HG03521 (cell line): ENCODE data around the gene NPHP1.
"Not testable (repeated sequence)": the region's sequence is repeated elsewhere in the genome, so short reads cannot be mapped to it uniquely, and the experiment has no call there.

Experiments used
- ATAC-seq: cut with Tn5 transposase; IDR thresholded peaks from one replicate; pipeline ENCODE4 v1.9.1; 2021; ENCODE audit warnings: mild to moderate bottlenecking, moderate library complexity; ENCODE audit not compliant: unreplicated experiment

The NPHP1 gene

GRCh38 chr2:110105183-110105582, 99.6 kb downstream of the NPHP1 start:
- ATAC-seq: no peak

DNA sequence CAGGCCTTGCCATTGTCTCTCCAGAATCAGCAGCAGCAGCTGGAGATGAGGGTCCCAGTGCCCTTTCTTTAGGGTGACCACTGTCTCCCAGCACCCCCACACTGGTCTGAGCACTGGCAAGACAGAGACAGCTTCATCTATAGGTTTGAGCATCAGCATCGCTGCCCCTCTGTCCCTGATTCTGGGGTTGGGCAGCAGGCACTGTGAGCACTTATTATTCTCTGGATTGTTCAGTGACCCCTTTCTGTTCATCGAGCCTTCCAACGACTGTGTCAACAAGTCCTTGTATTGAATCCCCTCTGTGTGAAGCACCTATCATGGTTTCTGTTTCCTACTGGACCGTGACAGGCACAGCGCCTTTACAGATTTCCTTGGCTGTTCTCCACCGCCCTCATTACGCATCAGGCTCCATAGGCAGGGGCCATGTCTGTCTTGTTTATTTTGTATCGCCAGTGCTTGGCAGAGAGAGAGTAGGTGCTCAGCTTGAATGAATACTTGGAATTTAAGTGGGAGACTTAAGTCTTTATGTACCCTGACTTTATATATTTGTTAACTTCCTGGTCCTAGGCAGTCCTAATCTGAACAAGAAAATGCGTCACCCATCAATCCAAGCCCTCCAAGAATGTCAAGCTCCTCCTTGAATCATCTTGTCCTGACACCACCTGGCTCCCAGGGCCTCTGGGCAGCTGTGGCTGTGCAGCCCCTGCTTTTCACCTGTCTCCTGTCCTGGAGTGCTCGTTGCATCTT, 100.6 kb downstream of the NPHP1 start:
- no peak for ATAC-seq

DNA sequence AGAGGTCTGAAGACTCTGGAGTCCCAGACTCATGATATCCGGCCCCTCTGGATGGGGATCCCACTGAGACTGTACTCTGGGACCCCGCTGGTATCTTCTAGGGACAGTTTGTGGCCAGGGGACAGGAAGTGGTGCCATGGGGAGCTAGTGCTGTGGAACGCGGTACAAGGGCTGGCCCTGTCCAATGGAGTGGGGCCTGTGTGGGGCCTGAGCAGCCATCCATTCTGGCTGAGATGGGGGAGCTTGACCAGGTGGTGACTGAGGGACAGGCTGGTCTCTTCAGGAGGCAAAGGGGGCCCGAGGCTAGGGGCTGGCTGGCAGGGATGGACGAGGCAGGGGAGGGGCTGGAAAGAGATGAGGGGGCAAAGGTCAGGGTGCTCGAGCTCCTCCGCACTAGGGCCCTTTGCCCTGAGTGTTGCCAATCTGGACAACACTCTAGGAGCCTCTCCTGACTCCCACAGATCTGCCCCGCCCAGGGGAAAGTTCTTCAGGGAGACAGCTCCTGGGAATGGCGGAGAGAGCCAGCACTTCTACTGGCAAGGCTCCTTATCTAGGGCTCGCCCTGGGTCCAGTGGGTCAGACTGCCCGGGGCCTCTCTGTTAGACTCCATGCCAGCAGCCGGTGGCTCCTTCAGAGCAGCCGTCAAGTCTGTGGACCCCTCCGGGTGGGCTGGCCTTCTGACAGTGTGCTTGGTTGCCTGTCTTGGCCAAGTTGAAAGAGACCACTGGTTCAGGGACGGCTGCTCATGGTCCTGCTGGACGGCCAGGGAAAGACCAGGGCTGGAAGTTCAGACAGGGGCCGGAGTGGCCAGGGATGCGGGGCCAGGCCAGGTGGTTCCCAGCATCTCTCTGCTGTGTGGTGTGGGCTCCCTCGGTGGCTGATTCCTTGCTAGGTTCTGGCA, 101.5 kb downstream of the NPHP1 start:
- no peak for ATAC-seq

GRCh38 chr2:110101901-110102803, 102.7 kb downstream of the NPHP1 start:
- ATAC-seq: no peak

- no peak for ATAC-seq
Observed at GRCh38 chr2:110101280-110101844, 103.5 kb downstream of the NPHP1 start.

DNA sequence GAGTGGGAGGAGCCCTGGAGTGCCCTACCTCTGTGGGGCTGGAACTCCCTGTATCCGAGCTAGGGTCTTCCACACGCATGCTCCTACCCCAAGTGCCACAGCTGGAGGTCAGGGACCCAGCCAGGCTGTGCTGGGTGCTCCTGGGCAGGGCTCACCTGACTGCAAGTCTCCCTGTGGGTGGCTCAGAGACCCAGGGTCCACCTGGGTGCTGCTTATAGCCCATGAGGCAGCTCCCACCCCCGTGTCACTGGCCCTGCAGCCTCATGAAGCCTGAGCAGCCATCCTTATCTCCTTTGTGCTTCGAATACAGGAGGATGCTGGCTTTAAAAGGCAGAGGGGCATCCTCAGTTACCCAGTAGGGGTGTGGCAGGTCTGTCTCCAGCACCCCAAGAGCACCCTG, 103.9 kb downstream of the NPHP1 start:
- ATAC-seq: not testable (repeated sequence)

- ATAC-seq: no peak
Observed at GRCh38 chr2:110100480-110100879, 104.3 kb downstream of the NPHP1 start.

GRCh38 chr2:110099471-110100225, 105.2 kb downstream of the NPHP1 start:
- ATAC-seq: no peak

DNA sequence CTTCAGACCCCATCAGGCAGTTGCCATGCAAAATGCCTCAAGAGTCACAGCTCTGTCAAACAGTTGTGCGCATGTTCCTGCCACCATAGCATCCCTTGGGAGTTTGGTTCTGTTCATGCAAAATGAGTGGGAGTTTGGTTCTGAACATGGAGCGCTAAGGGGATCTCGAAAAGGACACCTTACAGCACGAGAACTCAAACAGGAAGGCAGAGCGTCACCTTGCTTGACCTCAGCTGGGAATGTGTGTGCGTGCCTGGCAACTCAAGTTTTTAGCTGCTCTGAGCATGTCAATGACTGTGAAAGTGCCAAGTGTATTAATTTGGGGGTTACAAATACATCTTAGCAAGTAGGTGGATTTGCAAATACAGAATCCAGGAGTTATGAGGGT, 105.8 kb downstream of the NPHP1 start:
- ATAC-seq: no peak

DNA sequence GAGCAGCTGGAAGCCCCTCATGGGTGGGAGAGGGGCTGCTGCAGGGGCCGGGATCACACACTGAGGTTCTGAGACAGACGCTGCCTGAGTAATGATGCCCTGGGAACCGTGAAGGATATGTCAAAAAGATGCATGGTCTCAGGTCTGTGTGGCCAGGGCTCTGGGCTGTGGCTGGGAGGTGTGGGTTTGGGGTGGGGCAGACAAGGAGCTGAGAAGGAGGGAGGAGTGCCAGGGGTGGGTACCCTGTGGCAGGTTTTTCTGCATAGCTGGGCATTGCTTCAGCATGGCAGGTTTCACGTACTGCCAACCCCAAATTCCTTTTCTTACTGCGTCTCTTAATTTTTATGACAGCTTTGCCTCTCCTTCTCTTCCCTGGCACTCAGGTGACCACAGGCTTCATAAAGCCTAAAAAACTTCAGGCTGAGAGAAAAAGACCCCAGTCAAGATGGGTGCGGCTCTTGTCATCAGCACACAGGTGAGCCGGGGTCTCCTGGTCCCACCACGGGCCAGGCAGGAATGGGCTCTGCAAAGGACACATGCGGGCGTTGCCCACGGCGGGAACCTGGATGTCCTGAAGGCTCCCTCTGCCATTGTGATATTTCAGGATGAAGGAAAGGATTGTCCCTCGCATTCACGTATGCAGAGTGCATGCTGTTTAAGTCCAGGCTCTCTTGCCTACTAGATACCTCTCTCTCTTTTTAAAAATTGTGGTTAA, 107.2 kb downstream of the NPHP1 start:
- no peak for ATAC-seq

DNA sequence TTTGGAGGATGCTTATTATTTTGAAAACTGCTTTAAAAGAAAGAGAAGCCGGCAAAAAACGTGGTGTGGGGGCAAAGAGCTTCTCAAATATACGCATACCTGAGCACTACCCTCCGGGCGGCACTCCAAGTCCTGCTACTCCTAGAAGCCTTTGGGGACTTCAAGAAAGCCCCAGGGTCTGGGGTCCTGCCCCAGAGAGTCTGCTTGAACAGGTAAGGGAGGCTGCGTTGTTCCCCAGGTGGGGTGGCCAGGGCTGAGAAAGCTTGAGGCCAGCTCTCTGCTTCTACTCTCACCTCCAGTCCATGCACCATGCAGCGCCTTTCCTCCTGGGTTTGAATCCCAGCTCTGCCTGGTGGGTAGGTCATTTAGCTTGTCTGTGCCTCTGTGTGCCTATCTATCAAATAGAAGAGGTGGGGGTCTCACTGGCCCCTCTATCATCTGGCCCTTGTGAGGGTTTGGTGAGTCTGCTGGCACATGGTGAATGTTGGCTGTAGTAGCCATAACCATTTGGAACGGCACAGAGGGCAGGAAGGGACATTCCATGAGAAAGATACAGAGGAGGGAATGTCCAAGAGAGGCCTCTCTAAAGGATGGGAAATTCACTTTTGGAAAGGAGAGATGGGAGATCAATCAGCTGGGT, 108.7 kb downstream of the NPHP1 start:
- ATAC-seq: no peak

GRCh38 chr2:110094884-110095534, 109.8 kb downstream of the NPHP1 start:
- not testable (repeated sequence) for ATAC-seq

DNA sequence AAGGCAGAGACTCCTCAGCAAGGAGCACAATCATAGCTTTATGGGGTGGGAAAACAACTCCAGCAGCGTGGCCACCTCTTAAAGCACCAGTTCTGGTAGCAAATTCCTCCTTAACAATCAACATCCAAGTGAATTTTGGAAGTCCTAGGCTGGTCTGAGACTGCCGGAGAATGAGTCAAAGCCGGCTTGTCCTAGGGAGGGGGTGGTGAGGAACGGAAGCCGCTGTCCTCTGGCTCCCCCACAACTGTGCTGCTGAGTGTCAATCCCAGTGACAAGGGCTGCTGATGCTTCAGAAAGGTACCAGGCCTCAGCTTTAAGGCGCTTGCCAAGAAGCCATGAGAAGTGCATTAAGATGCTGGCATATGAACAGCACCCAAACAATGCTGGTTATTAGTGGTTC, 110.9 kb downstream of the NPHP1 start:
- not testable (repeated sequence) for ATAC-seq

GRCh38 chr2:110090164-110090563, 114.6 kb downstream of the NPHP1 start:
- ATAC-seq: not testable (repeated sequence)

- ATAC-seq: not testable (repeated sequence)
Observed at GRCh38 chr2:110083757-110084156, 121.1 kb downstream of the NPHP1 start.

DNA sequence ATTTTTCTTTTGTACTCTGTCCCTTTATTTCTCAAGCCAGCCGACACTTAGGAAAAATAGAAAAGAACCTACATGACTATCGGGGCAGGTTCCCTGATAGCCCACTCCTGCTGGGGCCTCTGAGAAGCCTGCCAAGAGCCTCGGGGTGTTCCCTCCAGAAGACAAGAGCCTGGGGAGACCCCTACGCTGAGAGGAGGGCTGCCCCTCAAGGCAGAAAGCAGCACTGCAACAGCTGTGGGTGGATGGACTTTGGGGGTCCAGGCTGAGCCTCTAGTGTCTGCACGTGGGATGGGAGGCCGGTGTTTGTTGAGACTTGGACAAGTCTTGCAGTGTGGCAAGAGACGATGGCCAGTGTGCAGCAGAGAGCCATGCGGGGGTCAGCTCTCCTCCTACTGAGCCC, 121.7 kb downstream of the NPHP1 start:
- not testable (repeated sequence) for ATAC-seq

DNA sequence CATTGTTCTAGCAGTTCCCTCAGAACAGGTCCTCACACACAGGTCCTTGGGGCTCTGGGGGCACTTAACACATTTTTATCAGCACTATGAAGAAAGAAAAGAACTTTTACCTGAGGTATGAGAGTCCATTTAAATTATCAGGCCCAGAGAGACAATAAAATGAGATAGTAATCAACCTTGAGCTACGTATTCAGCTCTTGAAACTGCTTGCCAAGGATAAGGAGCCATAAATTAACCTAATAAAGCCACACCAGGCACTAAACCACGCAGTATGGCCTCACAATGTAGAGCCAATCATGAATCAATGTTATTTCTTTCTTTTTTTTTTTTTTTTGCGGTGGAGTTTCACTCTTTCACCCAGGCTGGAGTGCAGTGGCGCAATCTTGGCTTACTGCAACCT, 126.7 kb downstream of the NPHP1 start:
- not testable (repeated sequence) for ATAC-seq

GRCh38 chr2:110075896-110076295, 128.9 kb downstream of the NPHP1 start:
- ATAC-seq: not testable (repeated sequence)
